Measurements from ENCODE around the gene TNFAIP8.

GRCh38 chr5:119322948-119323537 is 32.8 kb upstream of the TNFAIP8 start:
- TF ChIP-seq CTCF (IDR thresholded peaks at IDR 0.05) (no peak), POLR2A (IDR thresholded peaks at IDR 0.05) (no peak), POLR2AphosphoS5 (IDR thresholded peaks at IDR 0.05) (no peak)

Data from stomach (tissue), 4 donors.